HG03520 (cell line): ENCODE data around the gene ZNF853.
A peak's percentile ranks its signal among the peaks of the same experiment; 100 is the strongest.
"Not testable (repeated sequence)": the region's sequence is repeated elsewhere in the genome, so short reads cannot be mapped to it uniquely, and the experiment has no call there.

Experiments
- ATAC-seq: cut with Tn5 transposase; IDR thresholded peaks from one replicate; pipeline ENCODE4 v1.9.1; 2021; ENCODE audit warnings: mild to moderate bottlenecking, moderate library complexity; ENCODE audit not compliant: unreplicated experiment

The ZNF853 gene

DNA sequence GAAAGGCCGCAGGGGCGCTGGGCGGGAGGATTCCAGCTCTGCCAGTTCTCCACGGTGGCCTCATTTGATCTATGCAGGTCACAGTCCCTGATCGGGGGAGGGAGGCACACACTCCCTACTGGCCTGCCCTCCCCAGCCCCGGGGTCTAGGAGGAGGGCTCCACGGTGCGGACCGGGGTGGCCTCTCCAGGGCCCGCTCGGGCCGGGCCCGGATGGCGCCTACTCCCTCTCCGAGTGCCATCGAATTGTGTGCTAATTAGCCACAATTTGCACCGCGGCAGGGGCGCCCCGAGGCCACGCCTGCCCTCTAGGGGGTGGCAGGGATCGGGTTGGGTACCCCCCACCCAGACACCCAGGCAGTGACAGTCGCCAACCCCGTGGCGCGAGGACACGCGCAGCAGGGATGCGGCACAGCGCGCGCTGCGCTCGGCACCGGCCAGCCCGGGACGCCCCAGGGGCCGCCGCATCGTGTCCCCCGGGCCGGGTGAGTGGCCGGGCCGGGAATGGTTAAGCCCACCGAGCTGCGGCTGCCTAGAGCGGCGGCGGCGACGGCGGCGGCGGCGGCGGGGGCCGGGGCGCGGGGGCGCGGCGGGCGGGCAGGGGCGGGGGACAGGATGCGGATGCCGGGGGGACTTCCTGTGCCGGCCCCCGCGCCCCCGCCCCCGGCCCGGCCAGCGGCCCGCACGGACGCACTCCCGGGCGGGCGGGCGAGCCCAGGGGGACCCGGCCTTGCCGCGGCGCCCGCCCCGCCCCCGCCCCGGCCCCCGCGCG, at the start of gene ZNF853:
ZNF853 (plus strand) TSS at position 658 of the 770 bp plus-strand sequence. CDS start 565 bp downstream, outside the sequence.
- no peak for ATAC-seq

DNA sequence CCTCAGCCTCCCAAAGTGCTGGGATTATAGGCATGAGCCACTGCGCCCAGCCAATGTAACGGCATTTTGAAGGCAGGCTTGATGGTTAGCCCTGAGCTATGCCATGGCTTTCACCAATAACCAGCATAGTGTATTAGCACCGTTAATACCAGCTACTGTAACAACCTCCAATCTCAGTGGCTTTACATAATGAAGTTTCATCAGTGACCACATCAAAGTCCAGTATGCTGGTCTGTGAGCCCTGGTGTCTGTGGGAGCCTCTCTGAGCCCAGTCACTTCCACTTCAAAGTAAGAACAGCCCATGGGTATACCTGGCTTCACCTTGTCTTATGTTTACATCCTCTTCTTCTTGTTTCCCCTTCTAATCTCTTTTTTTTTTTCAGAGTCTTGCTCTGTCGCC, 49.8 kb upstream of the ZNF853 start:
- ATAC-seq = no peak

DNA sequence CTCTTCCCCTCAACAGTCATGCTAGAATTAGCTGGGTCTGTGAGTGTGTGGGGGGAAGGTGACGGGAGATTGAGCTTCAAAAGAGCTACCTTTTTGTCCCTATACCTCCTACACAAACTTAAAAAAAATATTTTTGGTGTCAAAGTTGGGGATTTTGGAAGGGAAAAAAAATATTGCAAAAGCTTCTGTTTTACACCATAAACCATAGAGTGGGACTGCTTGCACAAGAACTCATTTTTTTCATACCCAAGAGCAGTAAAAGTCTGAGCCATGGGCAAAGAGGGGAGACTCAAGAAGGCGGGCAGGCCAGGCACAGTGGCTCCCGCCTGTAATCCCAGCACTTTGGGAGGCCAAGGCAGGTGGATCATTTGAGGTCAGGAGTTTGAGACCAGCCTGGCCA, 47.5 kb upstream of the ZNF853 start:
- no peak for ATAC-seq

DNA sequence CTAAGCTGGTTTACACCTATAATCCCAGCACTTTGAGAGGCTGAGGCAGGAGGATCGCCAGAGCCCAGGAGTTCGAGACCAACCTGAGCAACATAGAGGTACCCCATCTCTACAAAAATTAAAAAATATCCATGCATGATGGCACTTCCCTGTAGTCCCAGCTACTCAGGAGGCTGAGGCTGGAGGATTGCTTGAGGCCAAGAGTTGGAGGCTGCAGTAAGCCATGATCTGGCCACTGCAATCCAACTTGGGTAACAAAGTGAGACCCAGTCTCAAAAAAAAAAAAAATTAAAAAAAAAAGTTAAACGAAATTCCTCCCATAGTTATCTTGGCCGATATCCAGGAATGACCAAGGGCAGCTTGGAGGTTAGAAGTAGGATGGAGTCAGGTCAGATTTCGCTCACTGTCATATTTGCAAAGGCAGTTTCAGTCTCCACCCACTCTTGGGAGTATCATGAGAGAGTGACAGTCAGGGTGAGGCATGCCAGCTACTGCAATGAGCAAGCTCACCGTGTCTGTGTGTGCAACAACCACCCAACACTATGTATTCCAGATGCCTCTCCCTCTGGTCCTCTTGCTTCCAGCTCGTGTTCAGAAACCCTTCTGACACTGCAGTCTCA, 44.1 kb upstream of the ZNF853 start:
- no peak for ATAC-seq

DNA sequence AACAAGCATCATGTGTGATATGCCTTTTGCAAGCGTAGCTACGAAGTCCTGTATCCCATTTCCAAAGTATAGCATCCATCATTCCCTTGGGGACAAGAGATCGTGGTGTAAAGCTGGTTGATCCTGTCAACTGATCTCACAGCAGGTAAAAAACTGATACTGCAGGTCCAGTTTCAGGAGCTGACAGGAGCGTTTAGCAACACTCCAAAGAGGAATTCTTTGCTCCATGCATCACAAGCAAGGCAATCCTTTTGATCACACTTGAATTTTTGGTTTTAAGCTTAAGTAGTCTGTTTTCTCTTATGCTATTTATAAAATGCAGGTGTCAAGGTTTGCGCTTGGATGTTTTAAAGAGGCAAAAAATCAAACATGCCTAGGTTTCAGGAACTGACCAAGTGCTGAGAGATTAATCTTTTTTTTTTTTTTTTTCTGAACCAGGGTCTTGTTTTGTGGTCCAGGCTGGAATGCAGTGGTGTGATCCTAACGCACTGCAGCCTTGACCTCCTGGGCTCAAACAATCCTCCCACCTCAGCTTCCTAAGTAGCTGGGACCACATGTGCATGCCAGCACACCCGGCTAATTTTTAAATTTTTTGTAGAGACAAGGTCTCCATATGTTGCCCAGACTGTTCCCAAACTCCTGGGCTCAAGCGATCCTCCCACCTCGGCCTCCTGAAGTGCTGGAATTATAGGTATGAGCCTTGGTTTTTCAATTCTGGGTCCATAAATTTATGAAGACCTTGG, 40.0 kb upstream of the ZNF853 start:
- no peak for ATAC-seq

DNA sequence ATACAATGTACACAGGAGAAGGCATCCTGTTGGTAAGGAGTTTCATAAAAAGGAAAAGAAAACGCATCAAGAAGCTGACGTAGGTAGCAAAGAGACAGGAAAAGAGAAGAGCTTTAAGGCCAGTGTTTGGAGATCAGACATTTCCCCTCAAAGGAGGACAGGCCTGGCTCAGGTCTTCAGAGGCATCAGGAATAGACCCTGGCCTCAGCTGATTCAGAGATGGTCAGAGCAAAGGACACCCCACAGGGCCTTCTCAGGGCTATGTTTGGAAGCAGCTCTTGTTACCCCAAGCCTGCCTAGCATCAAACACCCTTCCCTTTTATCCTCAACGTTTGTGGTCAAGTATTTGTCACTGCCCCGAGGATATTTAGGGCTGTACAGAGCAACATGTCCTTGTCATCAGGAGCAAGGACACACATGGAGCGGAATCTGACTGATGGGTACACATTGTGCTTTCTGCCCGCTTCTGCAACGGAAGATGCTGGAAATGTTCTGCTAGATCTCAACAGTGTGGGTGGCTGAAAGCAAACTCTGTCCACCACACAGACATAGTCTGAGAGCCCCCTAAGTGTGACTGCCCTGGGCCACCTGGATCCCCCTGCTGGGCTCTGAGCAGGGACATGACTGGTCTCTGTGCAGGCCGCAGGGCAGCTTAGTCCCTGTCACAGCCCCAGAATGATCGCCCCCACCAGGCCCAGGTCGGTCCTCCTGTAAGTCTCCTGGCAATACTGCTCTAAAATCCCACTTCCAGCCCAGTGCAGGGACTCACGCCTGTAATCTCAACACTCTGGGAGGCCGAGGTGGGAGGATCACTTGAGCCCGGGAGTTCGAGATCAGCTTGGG, 39.2 kb upstream of the ZNF853 start:
- no peak for ATAC-seq

DNA sequence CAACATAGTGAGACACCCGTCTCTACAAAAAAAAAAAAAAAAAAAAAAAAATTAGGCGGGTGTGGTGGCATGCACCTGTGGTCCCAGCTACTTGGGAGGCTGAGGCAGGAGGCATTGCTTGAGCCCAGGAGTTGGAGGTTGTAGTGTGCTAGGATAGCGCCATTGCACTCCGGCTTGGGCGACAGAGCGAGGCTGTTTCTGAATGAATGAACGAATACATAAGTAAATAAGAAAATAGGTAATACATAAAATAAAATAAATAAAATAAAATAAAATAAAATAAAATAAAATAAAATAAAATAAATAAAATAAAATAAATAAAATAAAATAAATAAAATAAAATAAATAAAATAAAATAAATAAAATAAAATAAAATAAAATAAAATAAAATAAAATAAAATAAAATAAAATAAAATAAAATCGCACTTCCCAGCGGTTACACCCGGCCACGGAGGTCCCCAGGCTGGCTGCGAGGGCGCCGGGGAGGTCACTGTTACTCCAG, 38.5 kb upstream of the ZNF853 start:
- not testable (repeated sequence) for ATAC-seq

DNA sequence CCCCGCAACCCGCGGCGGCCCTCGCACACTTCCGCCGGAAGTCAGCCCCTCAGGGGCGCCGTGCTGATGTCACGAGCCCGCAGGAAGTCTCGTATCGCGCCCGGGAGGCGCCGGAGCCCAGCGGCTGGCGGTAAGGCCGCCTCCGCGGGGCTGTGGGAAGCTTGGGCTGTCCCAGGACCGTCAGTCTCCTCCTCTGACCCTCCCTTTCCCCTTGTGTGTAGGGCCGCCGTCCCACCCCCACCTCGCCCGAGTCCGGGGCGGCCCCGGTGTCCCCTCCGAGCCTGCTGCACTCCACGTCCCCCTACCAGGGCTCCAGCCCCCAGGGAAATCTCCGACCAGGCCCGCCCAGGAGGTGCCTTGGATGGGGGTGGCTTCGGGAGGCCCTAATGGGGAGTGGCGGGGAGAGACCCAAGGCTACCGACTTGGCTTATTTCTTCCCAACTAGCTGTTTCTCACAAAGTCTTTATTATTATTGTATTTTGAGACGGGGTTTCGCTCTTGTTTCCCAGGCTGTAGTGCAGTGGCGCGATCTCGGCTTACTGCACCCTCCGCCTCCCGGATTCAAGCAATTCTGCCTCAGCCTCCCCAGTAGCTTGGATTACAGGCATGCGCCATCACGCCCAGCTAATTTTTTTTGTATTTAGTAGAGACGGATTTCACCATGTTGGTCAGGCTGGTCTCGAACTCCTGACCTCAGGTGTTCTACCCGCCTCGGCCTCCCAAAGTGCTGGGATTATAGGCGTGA, 37.9 kb upstream of the ZNF853 start, which contains the start of gene ZDHHC4:
ZDHHC4 (plus strand) TSS at position 86 of the 745 bp plus-strand sequence. CDS start 3,108 bp downstream, outside the sequence.
- peak; percentile 98 for ATAC-seq

DNA sequence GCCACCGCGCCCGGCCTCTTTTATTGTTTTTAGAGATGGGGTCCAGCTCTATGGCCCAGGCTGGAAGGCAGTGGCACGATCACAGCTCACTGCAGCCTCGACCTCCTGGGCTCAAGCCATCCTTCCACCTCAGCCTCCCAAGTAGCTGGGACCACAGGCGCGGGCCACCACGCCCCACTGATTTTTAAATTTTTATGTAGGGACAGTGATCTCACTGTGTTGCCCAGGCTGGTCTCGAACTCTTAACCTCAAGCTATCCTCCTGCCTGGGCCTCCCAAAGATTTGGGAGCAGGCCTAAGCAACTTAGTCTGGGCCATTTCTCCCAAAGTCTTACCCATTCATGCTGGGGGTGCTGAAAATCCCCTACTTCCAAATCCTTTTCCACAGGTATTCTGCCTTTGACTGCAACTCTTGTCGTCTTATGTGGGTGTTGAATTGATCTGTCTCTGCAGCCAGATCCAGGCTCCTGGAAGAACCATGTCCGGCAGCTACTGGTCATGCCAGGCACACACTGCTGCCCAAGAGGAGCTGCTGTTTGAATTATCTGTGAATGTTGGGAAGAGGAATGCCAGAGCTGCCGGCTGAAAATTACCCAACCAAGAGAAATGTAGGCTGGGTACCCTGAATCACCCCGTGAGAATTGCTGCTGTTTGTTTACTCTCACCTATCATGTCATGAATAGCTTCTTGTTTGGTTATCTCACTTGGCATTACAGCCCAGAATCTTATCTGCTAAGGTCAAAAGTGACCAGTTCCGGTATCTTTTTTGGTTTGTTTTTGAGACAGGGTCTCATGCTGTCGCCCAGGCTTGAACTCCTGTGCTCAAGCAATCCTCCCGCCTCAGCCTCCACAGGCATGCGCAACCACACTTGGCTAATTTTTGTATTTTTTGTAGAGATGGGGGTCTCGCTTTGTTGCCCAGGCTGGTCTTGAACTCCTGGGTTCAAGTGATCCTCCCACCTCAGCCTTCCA, 37.0 kb upstream of the ZNF853 start:
- ATAC-seq = no peak

DNA sequence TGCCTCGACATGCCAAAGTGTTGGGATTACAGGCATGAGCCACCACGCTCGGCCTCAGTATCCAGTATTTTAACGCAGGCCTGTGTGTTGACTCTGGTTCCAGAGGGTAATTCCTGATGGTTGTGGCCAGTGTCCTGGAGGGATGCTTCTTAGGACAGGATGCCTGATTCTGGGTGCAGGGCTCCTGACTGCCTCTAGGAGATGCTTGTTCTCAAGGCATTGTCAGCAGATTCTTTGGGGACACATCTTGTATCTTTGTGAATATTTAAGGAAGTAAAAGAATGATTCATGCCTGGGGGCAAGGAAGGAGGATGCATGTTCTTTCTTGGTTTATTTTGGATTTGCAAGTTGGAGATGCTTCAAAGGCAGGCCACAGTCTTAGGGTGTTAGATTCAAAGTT, 36.0 kb upstream of the ZNF853 start:
- no peak for ATAC-seq

DNA sequence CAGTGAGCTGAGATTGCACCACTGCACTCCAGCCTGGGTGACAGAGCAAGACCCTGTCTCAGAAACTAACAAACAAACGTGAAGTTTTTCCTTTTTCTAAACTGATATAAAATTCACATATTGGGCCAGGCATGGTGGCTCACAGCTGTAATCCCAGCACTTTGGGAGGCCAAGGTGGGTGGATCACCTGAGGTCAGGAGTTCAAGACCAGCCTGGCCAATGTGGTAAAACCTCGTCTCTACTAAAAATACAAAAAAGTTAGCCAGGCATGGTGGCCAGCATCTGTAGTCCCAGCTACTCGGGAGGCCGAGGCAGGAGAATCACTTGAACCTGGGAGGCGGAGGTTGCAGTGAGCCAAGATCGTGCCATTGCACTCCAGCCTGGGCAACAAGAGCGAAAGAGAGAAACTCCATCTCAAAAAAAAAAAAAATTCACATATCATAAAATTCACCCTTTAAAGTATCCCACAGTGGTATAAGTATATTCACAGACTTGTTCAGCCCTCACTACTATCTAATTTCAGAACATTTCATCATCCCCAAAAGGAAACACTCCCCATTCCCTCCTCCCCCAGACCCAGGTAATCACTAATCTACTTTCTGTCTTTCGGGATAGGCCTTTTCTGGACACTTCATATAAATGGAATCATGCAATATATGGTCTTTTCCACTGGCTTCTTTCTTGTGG, 29.5 kb upstream of the ZNF853 start:
- not testable (repeated sequence) for ATAC-seq

DNA sequence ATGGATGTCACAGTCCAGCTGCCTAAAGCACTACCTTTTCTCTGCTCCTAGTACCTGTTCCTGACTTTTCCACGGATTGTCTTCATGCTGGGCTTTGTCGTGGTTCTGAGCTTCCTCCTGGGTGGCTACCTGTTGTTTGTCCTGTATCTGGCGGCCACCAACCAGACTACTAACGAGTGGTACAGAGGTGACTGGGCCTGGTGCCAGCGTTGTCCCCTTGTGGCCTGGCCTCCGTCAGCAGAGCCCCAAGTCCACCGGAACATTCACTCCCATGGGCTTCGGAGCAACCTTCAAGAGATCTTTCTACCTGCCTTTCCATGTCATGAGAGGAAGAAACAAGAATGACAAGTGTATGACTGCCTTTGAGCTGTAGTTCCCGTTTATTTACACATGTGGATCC, 26.8 kb upstream of the ZNF853 start:
- no peak for ATAC-seq

DNA sequence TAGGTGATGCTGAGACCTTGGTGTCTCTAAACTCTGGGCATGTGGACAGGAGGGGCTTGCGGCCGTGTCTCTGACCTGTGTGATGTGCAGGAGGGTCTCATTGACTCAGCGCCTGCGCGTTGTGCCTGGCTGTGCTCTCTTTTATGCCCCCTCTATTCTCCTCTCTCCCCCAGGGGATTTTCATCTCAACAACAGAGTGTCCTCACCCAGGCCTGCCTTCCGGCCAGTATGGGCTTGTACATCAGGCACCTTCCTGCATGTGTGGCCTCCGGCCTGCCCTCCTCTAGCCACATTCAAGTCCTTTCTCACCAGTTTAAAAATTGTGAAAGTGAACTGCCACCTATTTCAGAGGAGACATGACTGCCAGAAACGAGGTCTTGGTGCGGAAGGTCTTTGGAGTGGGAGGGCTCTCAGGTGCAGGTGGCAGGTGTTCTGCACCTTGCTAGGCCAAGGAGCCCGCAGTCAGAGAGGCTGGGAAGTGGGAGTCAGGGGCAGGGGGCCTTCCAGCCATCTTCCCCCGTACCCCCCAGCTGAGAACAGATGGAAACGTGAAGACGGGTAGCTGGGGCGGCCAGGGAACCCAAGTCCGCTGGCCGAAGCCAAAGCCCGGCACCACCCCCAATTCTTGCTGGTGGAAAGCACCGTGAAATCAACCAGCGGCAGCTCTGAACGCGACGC, 26.1 kb upstream of the ZNF853 start:
- ATAC-seq = no peak

DNA sequence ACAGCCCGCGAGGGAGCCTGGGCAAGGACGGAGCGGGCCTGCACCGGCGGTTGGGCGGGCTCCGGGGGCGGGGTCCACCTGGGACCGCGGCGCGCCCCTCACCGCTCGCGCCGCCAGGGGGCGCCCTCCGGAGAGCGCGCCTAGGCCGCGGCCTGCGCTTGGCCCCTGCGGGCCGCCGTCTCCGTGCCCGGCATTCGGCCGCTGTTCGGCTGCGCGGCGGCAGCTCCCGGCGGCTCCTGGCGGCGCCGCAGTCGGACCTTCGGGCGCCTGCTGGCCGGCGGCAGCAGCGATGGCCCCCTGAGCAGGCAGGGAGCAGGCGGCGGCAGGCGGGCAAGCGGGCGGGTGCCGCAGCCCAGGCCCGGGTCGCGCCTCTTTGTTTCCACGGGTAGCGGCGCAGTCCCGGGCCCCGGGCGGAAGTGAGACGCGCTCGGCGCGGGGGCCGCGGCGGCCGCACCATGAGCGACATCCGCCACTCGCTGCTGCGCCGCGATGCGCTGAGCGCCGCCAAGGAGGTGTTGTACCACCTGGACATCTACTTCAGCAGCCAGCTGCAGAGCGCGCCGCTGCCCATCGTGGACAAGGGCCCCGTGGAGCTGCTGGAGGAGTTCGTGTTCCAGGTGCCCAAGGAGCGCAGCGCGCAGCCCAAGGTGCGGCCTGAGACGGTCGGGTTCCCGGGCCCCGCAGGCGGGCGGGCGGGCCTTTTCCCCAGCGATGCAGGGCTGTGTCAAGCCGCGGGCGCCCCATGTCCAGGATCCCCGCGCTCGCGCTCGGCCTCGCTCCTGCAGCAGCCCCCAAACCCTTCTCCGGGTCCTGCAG, 25.4 kb upstream of the ZNF853 start, which contains the start of gene INTS15:
INTS15 (plus strand) TSS at position 193 of the 816 bp plus-strand sequence; CDS start at position 456, 263 bp downstream.
- peak; percentile 82 for ATAC-seq

DNA sequence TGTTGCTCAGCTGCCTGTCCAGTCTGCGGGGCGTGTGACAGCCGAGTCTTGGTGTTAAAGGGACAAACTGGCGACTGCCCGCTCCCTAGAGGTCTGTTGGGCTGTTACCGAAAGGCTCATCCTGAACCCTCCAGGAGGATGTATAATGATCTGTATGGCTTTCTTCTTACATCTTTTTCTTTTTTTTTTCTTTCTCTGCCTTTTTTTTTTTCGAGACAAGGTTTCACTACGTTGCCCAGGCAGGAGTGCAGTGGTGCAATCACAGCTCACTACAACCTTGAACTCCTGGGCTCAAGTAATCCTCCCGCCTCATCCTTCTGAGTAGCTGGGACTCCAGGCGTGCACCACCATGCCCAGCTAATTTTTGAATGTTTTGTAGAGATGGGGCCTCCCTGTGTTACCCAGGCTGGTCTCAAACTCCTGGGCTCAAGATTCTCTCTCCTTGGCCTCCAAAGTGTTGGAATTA, 24.7 kb upstream of the ZNF853 start:
- ATAC-seq = no peak

DNA sequence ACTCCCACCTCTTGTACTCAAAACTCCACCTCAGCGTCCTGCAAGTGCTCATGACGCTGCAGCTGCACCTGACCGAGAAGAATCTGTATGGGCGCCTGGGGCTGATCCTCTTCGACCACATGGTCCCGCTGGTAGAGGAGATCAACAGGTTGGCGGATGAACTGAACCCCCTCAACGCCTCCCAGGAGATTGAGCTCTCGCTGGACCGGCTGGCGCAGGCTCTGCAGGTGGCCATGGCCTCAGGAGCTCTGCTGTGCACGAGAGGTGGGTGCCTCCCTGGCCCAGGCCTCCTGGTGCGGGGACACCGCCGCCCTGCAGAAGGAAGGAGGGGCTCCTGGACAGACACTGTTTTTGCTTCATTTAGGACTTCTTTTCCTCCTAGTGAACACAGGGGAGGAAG, 15.3 kb upstream of the ZNF853 start:
- ATAC-seq = no peak
